Activated T-cell treated with anti-CD3 and anti-CD28 coated beads for 1 hour (primary cell): ENCODE measurements around the gene EFNA5.

ENCODE experiments used
- DNase-seq: peaks from one replicate; pipeline ENCODE4 v3.0.0-alpha.2; 2020; ENCODE audit warnings: low read depth

EFNA5 gene

GRCh38 chr5:107639990-107640389 lies 30.7 kb downstream of the EFNA5 start:
- no peak for DNase-seq

GRCh38 chr5:107636555-107636954 lies 34.2 kb downstream of the EFNA5 start:
- no peak for DNase-seq

GRCh38 chr5:107636068-107636467 lies 34.7 kb downstream of the EFNA5 start:
- no peak for DNase-seq

- no peak for DNase-seq
Measured at GRCh38 chr5:107634981-107635848, 35.5 kb downstream of the EFNA5 start.

- DNase-seq, result no peak
Measured at GRCh38 chr5:107633171-107633901, 37.4 kb downstream of the EFNA5 start.

- DNase-seq, result no peak
Measured at GRCh38 chr5:107631805-107632362, 38.9 kb downstream of the EFNA5 start.

- no peak for DNase-seq
Measured at GRCh38 chr5:107630184-107630583, 40.6 kb downstream of the EFNA5 start.

- no peak for DNase-seq
Measured at GRCh38 chr5:107624235-107624634, 46.5 kb downstream of the EFNA5 start.

- no peak for DNase-seq
Measured at GRCh38 chr5:107621089-107621488, 49.6 kb downstream of the EFNA5 start.

- DNase-seq, result no peak
Measured at GRCh38 chr5:107619781-107620180, 51.0 kb downstream of the EFNA5 start.

- no peak for DNase-seq
Measured at GRCh38 chr5:107618242-107618641, 52.5 kb downstream of the EFNA5 start.

- no peak for DNase-seq
Measured at GRCh38 chr5:107617052-107617451, 53.7 kb downstream of the EFNA5 start.

- DNase-seq, result no peak
Measured at GRCh38 chr5:107616213-107616612, 54.5 kb downstream of the EFNA5 start.

- no peak for DNase-seq
Measured at GRCh38 chr5:107615299-107615817, 55.4 kb downstream of the EFNA5 start.

- DNase-seq, result no peak
Measured at GRCh38 chr5:107612541-107612940, 58.2 kb downstream of the EFNA5 start.

GRCh38 chr5:107610798-107611197 lies 59.9 kb downstream of the EFNA5 start:
- no peak for DNase-seq

GRCh38 chr5:107607671-107608345 lies 62.9 kb downstream of the EFNA5 start:
- no peak for DNase-seq

GRCh38 chr5:107607196-107607595 lies 63.5 kb downstream of the EFNA5 start:
- DNase-seq, result no peak

GRCh38 chr5:107605596-107606125 lies 65.1 kb downstream of the EFNA5 start:
- DNase-seq, result no peak

GRCh38 chr5:107604990-107605389 lies 65.7 kb downstream of the EFNA5 start:
- DNase-seq, result no peak

GRCh38 chr5:107604146-107604910 lies 66.4 kb downstream of the EFNA5 start:
- DNase-seq, result no peak
